ENCODE measurements around the gene ENTPD5.

The ENTPD5 gene

GRCh38 chr14:73953731-73954130, 65.4 kb downstream of the ENTPD5 start:
- TF ChIP-seq GABPA (IDR thresholded peaks at IDR 0.05; ENCODE audit: low read depth), result no peak
- TF ChIP-seq SPI1 (IDR thresholded peaks at IDR 0.05; ENCODE audit: borderline replicate concordance, low read depth), result no peak
- no peak for TF ChIP-seq CTCF (IDR thresholded peaks at IDR 0.05; ENCODE audit: insufficient read depth, low read length)
- no peak for TF ChIP-seq REST (IDR thresholded peaks at IDR 0.05; ENCODE audit: insufficient replicate concordance, low read depth)
- TF ChIP-seq POLR2AphosphoS5 (IDR thresholded peaks at IDR 0.05; ENCODE audit: low read depth), result no peak
- H3K27me3 ChIP-seq (ENCODE audit: insufficient read depth, poor library complexity, severe bottlenecking), result no peaks in the 10 kb centered on the region
- H3K4me3 ChIP-seq (replicated peaks; ENCODE audit: insufficient read depth, low read length), result no peak overlapping the region
- no peak for DNase-seq (ENCODE audit: low read depth in 1 of 2, low spot score in 1 of 2)
- H3K27ac ChIP-seq (replicated peaks), result no peak overlapping the region

- TF ChIP-seq REST (IDR thresholded peaks at IDR 0.05; ENCODE audit: insufficient replicate concordance, low read depth) (peak; percentile 26), POLR2AphosphoS5 (IDR thresholded peaks at IDR 0.05; ENCODE audit: low read depth) (peak; percentile 49; the same call in 1 of the 2 replicates), GABPA (IDR thresholded peaks at IDR 0.05; ENCODE audit: low read depth) (peak; percentile 51), SPI1 (IDR thresholded peaks at IDR 0.05; ENCODE audit: borderline replicate concordance, low read depth) (no peak), CTCF (IDR thresholded peaks at IDR 0.05; ENCODE audit: insufficient read depth, low read length) (no peak)
- Histone ChIP-seq H3K27me3 (ENCODE audit: insufficient read depth, poor library complexity, severe bottlenecking) (no peaks in the 10 kb centered on the region), H3K4me3 (replicated peaks; ENCODE audit: insufficient read depth, low read length) (peak within 1 kb of the TSS; percentile 75), H3K27ac (replicated peaks) (peak within 1 kb of the TSS; percentile 67)
- DNase-seq (ENCODE audit: low read depth in 1 of 2, low spot score in 1 of 2), result peak; percentile 57 to 89
Observed at GRCh38 chr14:73949752-73950734, 69.0 kb downstream of the ENTPD5 start, which contains the start of the genes COQ6 and FAM161B. TSS of gene COQ6 (plus strand) at chr14:73950302. CDS start at chr14:73950333, 31 bp downstream. TSS of gene FAM161B (minus strand) at chr14:73950094. CDS start at chr14:73950026, 68 bp downstream.

GRCh38 chr14:73945159-73945670, 73.9 kb downstream of the ENTPD5 start:
- Histone ChIP-seq H3K4me3 (replicated peaks; ENCODE audit: insufficient read depth, low read length) (no peak overlapping the region), H3K27me3 (ENCODE audit: insufficient read depth, poor library complexity, severe bottlenecking) (no peaks in the 10 kb centered on the region), H3K27ac (replicated peaks) (no peak overlapping the region)
- no peak for DNase-seq (ENCODE audit: low read depth in 1 of 2, low spot score in 1 of 2)
- TF ChIP-seq REST (IDR thresholded peaks at IDR 0.05; ENCODE audit: insufficient replicate concordance, low read depth) (no peak), SPI1 (IDR thresholded peaks at IDR 0.05; ENCODE audit: borderline replicate concordance, low read depth) (no peak), CTCF (IDR thresholded peaks at IDR 0.05; ENCODE audit: insufficient read depth, low read length) (no peak), GABPA (IDR thresholded peaks at IDR 0.05; ENCODE audit: low read depth) (no peak), POLR2AphosphoS5 (IDR thresholded peaks at IDR 0.05; ENCODE audit: low read depth) (no peak)
